Keratinocyte (primary cell): ENCODE data around the gene EEF1A2. TPM values are rescaled to one million over a fixed set of nuclear protein-coding genes. Genes with fewer than 3 reads are reported as not detected.

Experiments used
- DNase-seq: peaks from one replicate; pipeline ENCODE4 v3.0.0-alpha.2; 2011; ENCODE audit warnings: low read depth, missing footprints, low spot score
- FAIRE-seq: peaks from 2 replicates; lab custom pipeline; 2011; peaks lifted over from hg19 to GRCh38; lab: Jason Lieb, UNC
- H2AFZ ChIP-seq: 2 replicates; pipeline ENCODE4 v1.6.0; 2012; ENCODE audit warnings: low read length, control low read depth, inconsistent platforms; ENCODE audit not compliant: control insufficient read depth
- H3K27ac ChIP-seq: 2 replicates; pipeline ENCODE4 v1.5.1; 2011; ENCODE audit warnings: low read length; ENCODE audit not compliant: control insufficient read depth, insufficient read depth
- H3K27me3 ChIP-seq: 3 replicates; pipeline ENCODE4 v1.6.0; 2011; ENCODE audit warnings: low read length; ENCODE audit not compliant: control insufficient read depth, insufficient read depth; ENCODE audit errors: extremely low read depth
- H3K36me3 ChIP-seq, 2 experiments: 2 replicates in 1 of 2; 3 replicates in 1 of 2; pipeline ENCODE4 v1.5.1; 2011; ENCODE audit warnings: low read length in 2 of 2, mild to moderate bottlenecking in 1 of 2; ENCODE audit not compliant: control insufficient read depth in 2 of 2, insufficient read depth in 2 of 2; ENCODE audit errors: extremely low read depth in 1 of 2
- H3K4me1 ChIP-seq: 3 replicates; pipeline ENCODE4 v1.5.1; 2011; ENCODE audit warnings: low read length; ENCODE audit not compliant: control insufficient read depth, insufficient read depth; ENCODE audit errors: extremely low read depth
- H3K4me2 ChIP-seq: 3 replicates; pipeline ENCODE4 v1.6.0; 2011; ENCODE audit warnings: low read depth, low read length; ENCODE audit not compliant: control insufficient read depth, insufficient read depth; ENCODE audit errors: extremely low read depth
- H3K4me3 ChIP-seq, 3 experiments: fragments of 200-600 bp in 1 of 3; sonication (generic) in 1 of 3; 2 replicates in 2 of 3; 3 replicates in 1 of 3; pipeline ENCODE4 v1.5.1; 2011 to 2016; ENCODE audit warnings: low read length in 3 of 3, mild to moderate bottlenecking in 3 of 3, control low read depth in 2 of 3, inconsistent platforms in 1 of 3, low read depth in 1 of 3, mixed read lengths in 1 of 3, mixed run types in 1 of 3, moderate library complexity in 1 of 3; ENCODE audit not compliant: control insufficient read depth in 2 of 3, insufficient read depth in 2 of 3; ENCODE audit errors: extremely low read depth in 1 of 3
- H3K79me2 ChIP-seq: 2 replicates; pipeline ENCODE4 v1.6.0; 2012; ENCODE audit warnings: low read length; ENCODE audit not compliant: control insufficient read depth, insufficient read depth
- H3K9ac ChIP-seq: 3 replicates; pipeline ENCODE4 v1.6.0; 2011; ENCODE audit warnings: low read length; ENCODE audit not compliant: control insufficient read depth, insufficient read depth; ENCODE audit errors: extremely low read depth
- H3K9me1 ChIP-seq: 3 replicates; pipeline ENCODE4 v1.6.0; 2011; ENCODE audit warnings: low read length; ENCODE audit not compliant: control insufficient read depth, insufficient read depth; ENCODE audit errors: extremely low read depth
- H3K9me3 ChIP-seq: 2 replicates; pipeline ENCODE4 v1.5.1; 2012; ENCODE audit warnings: low read depth, low read length; ENCODE audit not compliant: control insufficient read depth
- H4K20me1 ChIP-seq: 3 replicates; pipeline ENCODE4 v1.6.0; 2011; ENCODE audit warnings: low read length; ENCODE audit not compliant: control insufficient read depth, insufficient read depth; ENCODE audit errors: extremely low read depth
- EZH2 ChIP-seq: IDR thresholded peaks from one replicate; pipeline ENCODE4 v1.6.1; 2012; ENCODE audit warnings: inconsistent platforms, mild to moderate bottlenecking, low read length, moderate library complexity
- dilution Hi-C: fragments of 300-500 bp; cut with MboI; formaldehyde crosslinking; loops from one replicate; pipeline ENCODE4 v1.7.0; 2020; ENCODE audit warnings: low sequenced_read_pairs; ENCODE audit not compliant: extremely low pct_ligation_motif_present
- polyA plus RNA-seq, 5 experiments: library from polyadenylated mRNA; depleted of rRNA in 3 of 5; stranded (reverse) in 3 of 5; stranded (forward) in 1 of 5; unstranded in 1 of 5; fragments of >200 nt; gene quantifications; 1 replicate in 1 of 5; 2 replicates in 3 of 5; 3 replicates in 1 of 5; pipeline versions ENCODE4 v1.2.1 to v1.2.3, GENCODE V29; 2011 to 2012; ENCODE audit warnings: missing spikeins in 2 of 5, low read depth in 1 of 5, low replicate concordance in 1 of 5
- TF ChIP-seq, protein P1 (sequence below), 3 experiments: IDR thresholded peaks in 1 of 3; conservative IDR thresholded peaks in 1 of 3; optimal IDR thresholded peaks in 1 of 3; 2 replicates in 2 of 3; 3 replicates in 1 of 3; pipeline versions ENCODE3 to v1.5.1; 2011; ENCODE audit warnings: low read length in 3 of 3, mild to moderate bottlenecking in 3 of 3, moderate library complexity in 2 of 3, control low read depth in 1 of 3, inconsistent platforms in 1 of 3; ENCODE audit not compliant: insufficient read depth in 2 of 3; ENCODE audit errors: extremely low read depth in 1 of 3

The EEF1A2 gene
- polyA plus RNA-seq, 1 donor (not counting 4 experiments of a cell fraction or from before 2014, with no cell fraction given): 0.12 TPM

DNA sequence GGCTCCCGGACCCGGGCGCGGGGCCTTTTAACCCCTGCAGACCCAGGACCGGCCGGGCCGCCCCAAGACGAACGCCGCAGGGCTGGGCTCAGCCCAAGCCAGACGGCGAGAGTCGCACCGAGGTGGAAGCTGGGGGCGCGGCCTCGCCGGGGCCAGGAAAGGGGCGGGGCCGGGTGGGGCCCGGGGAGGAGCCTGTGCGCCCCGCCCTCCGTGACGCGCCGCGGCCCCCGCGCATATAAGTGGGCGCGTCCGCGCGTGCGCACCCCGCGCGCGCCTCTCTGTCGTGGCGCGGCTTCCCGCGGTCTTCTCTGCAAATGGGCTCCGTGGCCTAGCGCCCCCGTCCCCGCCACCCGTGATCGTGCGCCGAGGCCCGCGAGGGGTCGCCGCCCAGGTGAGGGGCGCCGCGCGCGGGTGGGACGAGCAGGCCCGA lies 21.6 kb upstream of the EEF1A2 start, which contains the start of gene PPDPF:
Gene PPDPF (plus strand): TSS at position 262 of the 430 bp plus-strand sequence. CDS start 544 bp downstream, outside the sequence.
- H3K79me2 ChIP-seq: peaks cover 20% of the 10 kb centered on the region
- peak within 1 kb of the TSS; percentile 52 for H3K27ac ChIP-seq
- DNase-seq: no peak
- TF ChIP-seq EZH2: no peak
- TF ChIP-seq, protein P1, sequence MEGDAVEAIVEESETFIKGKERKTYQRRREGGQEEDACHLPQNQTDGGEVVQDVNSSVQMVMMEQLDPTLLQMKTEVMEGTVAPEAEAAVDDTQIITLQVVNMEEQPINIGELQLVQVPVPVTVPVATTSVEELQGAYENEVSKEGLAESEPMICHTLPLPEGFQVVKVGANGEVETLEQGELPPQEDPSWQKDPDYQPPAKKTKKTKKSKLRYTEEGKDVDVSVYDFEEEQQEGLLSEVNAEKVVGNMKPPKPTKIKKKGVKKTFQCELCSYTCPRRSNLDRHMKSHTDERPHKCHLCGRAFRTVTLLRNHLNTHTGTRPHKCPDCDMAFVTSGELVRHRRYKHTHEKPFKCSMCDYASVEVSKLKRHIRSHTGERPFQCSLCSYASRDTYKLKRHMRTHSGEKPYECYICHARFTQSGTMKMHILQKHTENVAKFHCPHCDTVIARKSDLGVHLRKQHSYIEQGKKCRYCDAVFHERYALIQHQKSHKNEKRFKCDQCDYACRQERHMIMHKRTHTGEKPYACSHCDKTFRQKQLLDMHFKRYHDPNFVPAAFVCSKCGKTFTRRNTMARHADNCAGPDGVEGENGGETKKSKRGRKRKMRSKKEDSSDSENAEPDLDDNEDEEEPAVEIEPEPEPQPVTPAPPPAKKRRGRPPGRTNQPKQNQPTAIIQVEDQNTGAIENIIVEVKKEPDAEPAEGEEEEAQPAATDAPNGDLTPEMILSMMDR (optimal IDR thresholded peaks at IDR 0.05 in 1 of 3, IDR thresholded peaks at IDR 0.05 in 1 of 3, conservative IDR thresholded peaks at IDR 0.05 in 1 of 3; ENCODE audit: extremely low read depth in 1 of 3, insufficient read depth in 2 of 3, low read length in 3 of 3): no peak
- no peaks in the 10 kb centered on the region for H3K27me3 ChIP-seq
- H4K20me1 ChIP-seq: peaks cover 16% of the 10 kb centered on the region
- peaks cover 6% of the 10 kb centered on the region for H3K9me3 ChIP-seq
- FAIRE-seq: no peak
- peak within 1 kb of the TSS; percentile 82 for H3K4me2 ChIP-seq
- no peaks in the 10 kb centered on the region for H3K9me1 ChIP-seq
- H3K36me3 ChIP-seq: peaks cover 11 to 19% of the 10 kb centered on the region in 2 experiments
- H3K4me1 ChIP-seq: peaks cover 10% of the 10 kb centered on the region
- H3K9ac ChIP-seq: peak within 1 kb of the TSS; percentile 86
- dilution Hi-C loops: no loop called here
- H2AFZ ChIP-seq: peak within 1 kb of the TSS; percentile 83
- peak within 1 kb of the TSS; percentile 72 to 96 (median 79) for H3K4me3 ChIP-seq

DNA sequence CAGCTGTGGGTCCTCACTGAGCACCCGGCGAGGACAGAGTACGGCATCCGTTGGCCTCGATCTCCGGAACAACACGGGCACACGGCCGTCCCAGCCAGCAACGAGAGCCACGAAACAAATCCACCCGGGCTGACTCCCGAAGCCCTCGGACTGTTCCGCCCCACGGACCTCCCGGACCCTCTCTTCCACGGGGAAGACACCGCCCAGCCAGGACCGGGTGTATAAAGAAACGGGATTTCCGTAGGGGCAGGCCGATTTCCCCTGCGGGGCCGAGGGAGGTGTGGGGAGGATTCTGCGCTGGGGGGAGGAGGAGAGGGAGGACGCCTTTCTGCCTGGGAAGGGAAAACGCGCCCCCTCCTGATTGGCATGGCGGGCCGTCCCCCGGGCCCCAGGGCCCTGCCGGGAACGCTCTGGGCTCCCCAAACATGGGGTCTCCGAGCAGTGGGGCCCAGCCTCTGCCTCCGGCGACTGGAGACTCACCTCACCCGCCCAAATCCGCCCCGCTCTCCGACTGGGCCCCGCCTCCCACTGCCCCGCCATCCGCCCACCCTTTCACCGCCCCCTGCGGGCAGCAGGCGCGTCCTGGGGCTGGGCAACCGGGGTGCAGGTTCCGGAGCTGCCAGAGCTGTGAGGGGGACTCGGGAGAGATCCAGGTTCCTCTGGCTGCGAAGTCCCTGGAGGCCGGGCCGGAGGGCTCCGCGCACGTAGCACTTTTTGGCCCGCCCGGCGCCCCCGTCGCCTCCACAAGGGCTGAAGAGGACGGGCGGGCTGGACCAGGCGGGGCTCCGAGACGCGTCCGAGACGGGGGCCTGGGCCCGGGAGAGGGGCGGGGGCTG lies 21.0 kb upstream of the EEF1A2 start:
- TF ChIP-seq, protein P1 (optimal IDR thresholded peaks at IDR 0.05 in 1 of 3, IDR thresholded peaks at IDR 0.05 in 1 of 3, conservative IDR thresholded peaks at IDR 0.05 in 1 of 3; ENCODE audit: extremely low read depth in 1 of 3, insufficient read depth in 2 of 3, low read length in 3 of 3): peak in 2 of 3 experiments; percentile 29 to 33
- TF ChIP-seq EZH2: no peak
- Histone ChIP-seq H3K4me1 (peaks cover 10% of the 10 kb centered on the region), H3K79me2 (peaks cover 20% of the 10 kb centered on the region), H3K36me3 (peaks cover 11 to 19% of the 10 kb centered on the region in 2 experiments), H3K4me2 (peak overlapping the region; percentile 82), H4K20me1 (peaks cover 16% of the 10 kb centered on the region), H3K27ac (peak overlapping the region; percentile 40), H3K27me3 (no peaks in the 10 kb centered on the region), H3K4me3 (peak overlapping the region; percentile 68 to 96 (median 72)), H3K9me3 (peaks cover 6% of the 10 kb centered on the region), H3K9ac (peak overlapping the region; percentile 86), H2AFZ (peak overlapping the region; percentile 83), H3K9me1 (no peaks in the 10 kb centered on the region)
- DNase-seq (no peak), FAIRE-seq (no peak)
- dilution Hi-C loops: no loop called here
